ENCODE measurements around the gene ZNF775.

The ZNF775 gene

DNA sequence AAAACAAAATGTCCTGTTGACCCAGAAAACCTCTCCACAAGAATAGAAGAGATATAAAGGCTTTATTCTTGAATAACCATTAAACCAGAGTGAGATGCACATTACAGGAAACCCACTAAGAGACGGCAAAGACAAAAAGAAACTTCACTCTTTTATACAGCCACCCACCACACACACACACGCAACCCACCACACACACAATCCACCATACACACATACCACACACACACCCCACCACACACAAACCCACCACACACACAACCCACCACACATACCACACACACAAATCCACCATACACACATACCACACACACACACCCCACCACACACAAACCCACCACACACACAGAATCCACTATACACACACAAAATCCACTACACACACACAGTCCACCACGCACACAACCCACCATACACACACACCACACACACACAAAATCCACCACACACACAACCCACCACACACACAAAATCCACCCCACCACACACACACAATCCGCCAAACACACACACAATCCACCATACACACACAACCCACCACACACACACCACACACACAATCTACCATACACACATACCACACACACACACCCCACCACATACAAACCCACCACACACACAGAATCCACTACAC, 20.0 kb upstream of the ZNF775 start:
- TF ChIP-seq, protein P1, sequence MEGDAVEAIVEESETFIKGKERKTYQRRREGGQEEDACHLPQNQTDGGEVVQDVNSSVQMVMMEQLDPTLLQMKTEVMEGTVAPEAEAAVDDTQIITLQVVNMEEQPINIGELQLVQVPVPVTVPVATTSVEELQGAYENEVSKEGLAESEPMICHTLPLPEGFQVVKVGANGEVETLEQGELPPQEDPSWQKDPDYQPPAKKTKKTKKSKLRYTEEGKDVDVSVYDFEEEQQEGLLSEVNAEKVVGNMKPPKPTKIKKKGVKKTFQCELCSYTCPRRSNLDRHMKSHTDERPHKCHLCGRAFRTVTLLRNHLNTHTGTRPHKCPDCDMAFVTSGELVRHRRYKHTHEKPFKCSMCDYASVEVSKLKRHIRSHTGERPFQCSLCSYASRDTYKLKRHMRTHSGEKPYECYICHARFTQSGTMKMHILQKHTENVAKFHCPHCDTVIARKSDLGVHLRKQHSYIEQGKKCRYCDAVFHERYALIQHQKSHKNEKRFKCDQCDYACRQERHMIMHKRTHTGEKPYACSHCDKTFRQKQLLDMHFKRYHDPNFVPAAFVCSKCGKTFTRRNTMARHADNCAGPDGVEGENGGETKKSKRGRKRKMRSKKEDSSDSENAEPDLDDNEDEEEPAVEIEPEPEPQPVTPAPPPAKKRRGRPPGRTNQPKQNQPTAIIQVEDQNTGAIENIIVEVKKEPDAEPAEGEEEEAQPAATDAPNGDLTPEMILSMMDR (IDR thresholded peaks at IDR 0.05; ENCODE audit: low read depth, low read length) = no peak
- Histone ChIP-seq H3K27ac (no peak overlapping the region), H3K9me3 (ENCODE audit: severe bottlenecking) (no peaks in the 10 kb centered on the region), H3K27me3 (ENCODE audit: insufficient read depth, low read depth, severe bottlenecking) (no peaks in the 10 kb centered on the region), H3K4me3 (ENCODE audit: low read depth, low read length) (no peak overlapping the region), H3K36me3 (no peaks in the 10 kb centered on the region)
- DNase-seq = no peak

DNA sequence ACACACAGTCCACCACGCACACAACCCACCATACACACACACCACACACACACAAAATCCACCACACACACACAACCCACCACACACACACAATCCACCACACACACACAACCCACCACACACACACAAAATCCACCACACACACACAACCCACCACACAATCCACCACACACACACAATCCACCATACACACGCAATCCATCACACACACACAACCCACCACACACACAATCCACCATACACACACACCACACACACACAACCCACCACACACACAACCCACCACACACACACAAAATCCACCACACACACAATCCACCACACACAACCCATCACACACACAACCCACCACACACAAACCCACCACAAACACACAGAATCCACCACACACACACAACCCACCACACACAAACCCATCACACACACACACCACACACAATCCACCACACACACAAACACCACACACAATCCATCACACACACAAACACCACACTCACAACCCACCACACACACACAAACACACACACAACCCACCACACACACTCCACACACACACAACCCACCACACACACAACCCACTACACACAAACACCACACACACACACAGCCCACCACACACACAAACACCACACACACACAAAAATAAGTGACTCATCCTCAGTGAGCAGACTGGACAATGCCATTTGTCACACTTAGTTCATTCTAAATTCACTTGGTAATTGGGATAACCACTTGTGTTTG, 19.3 kb upstream of the ZNF775 start:
- TF ChIP-seq, protein P1 (IDR thresholded peaks at IDR 0.05; ENCODE audit: low read depth, low read length) = no peak
- DNase-seq = no peak
- Histone ChIP-seq H3K9me3 (ENCODE audit: severe bottlenecking) (no peaks in the 10 kb centered on the region), H3K27me3 (ENCODE audit: insufficient read depth, low read depth, severe bottlenecking) (no peaks in the 10 kb centered on the region), H3K27ac (no peak overlapping the region), H3K36me3 (no peaks in the 10 kb centered on the region), H3K4me3 (ENCODE audit: low read depth, low read length) (no peak overlapping the region)

DNA sequence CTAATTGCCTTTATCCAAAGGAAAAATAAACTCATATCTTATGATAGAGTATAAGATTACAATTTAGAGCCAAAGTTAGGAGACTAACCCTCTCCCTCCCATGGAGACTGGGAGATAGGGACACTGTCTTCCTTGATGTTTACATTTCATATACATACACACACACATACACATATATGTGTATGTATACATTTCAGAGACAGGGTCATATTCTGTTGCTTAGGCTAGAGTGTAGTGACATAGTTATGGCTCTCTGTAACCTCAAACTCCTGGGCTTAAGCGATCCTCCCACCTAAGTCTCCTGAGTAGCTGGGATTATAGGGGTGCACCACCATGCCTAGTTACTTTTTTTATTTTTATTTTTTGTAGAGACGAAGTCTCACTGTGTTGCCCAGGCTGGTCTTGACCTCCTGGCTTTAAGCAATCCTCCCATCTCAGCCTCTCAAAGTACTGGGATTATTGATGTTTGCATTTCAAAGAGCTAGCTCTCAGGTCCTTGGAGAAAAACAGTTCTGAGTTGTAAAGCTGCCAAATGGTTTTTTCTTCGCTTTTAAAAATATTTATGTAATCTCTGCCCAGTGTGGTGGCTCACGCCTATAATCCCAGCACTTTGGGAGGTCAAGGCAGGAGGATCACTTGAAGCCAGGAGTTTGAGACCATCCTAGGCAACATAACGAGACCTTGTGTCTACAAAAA, 18.6 kb upstream of the ZNF775 start:
- Histone ChIP-seq H3K36me3 (no peaks in the 10 kb centered on the region), H3K27ac (no peak overlapping the region), H3K27me3 (ENCODE audit: insufficient read depth, low read depth, severe bottlenecking) (no peaks in the 10 kb centered on the region), H3K4me3 (ENCODE audit: low read depth, low read length) (no peak overlapping the region), H3K9me3 (ENCODE audit: severe bottlenecking) (no peaks in the 10 kb centered on the region)
- TF ChIP-seq, protein P1 (IDR thresholded peaks at IDR 0.05; ENCODE audit: low read depth, low read length) = no peak
- DNase-seq = no peak

DNA sequence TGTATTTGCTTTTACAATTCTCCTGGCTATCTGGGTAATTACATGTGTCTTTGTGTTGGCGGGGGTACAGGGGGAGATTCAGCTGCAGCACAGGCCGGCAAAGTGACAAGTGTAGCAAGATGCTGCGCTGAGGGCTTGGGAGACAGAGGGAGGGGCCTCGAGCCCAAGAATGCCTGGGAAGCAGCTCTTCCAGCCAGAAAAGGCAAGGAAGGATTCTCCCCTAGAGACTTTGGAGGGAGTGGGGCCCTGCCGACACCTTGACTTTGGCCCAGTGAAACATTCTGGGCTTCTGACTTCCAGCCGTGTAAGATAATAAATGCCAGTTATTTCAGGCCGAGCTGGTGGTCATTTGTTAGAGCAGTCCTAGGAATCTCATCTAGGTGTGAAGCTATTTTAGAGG, 17.7 kb upstream of the ZNF775 start:
- H3K27me3 ChIP-seq (ENCODE audit: insufficient read depth, low read depth, severe bottlenecking) = no peaks in the 10 kb centered on the region
- no peaks in the 10 kb centered on the region for H3K36me3 ChIP-seq
- H3K27ac ChIP-seq = no peak overlapping the region
- no peak for DNase-seq
- TF ChIP-seq, protein P1 (IDR thresholded peaks at IDR 0.05; ENCODE audit: low read depth, low read length) = no peak
- H3K9me3 ChIP-seq (ENCODE audit: severe bottlenecking) = no peaks in the 10 kb centered on the region
- H3K4me3 ChIP-seq (ENCODE audit: low read depth, low read length) = no peak overlapping the region

DNA sequence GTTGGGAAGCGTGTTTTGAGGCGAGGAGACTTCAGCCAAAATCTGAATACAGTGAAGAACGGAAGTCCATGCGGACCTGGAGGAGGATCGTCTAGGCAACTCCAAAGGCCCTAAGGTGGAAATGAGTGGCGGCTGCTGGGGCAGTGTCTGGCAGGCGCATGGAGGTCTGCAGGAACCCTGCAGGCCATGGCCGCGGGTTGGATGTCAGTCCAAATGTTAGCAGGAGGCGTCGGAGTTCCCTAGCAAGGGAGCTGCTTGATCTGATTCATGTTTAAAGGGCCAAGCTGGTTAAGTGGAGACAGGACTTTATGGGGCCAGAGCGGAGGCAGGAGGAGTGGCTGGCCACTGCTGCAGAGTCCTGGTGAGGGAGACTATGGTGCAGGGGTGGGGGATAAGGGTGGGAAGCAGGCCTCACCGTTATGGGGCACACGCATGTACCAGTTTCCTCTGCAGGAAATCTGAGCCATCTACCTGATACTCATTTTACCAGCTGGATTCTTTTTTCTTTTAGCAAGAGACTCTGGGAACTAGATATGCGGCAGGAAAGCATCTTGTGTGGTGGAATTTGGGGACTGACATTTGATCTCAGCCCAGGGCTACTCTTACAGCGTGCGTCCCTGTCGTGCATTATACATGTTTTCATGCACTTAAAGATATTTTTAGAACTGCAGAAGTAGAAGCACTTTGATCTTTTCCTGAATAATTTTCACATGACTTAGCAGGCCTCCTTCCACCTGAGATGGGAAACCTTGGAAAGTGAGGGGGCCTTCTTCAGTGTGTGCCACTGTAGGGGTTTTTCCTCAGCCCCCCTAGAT, 17.1 kb upstream of the ZNF775 start:
- H3K27ac ChIP-seq = no peak overlapping the region
- no peaks in the 10 kb centered on the region for H3K36me3 ChIP-seq
- no peak overlapping the region for H3K4me3 ChIP-seq (ENCODE audit: low read depth, low read length)
- no peaks in the 10 kb centered on the region for H3K9me3 ChIP-seq (ENCODE audit: severe bottlenecking)
- DNase-seq = no peak
- H3K27me3 ChIP-seq (ENCODE audit: insufficient read depth, low read depth, severe bottlenecking) = no peaks in the 10 kb centered on the region
- TF ChIP-seq, protein P1 (IDR thresholded peaks at IDR 0.05; ENCODE audit: low read depth, low read length) = no peak

All from WERI-Rb-1 (cell line).